ENCODE results near the gene RPS27L. TPM values are rescaled to one million over a fixed set of nuclear protein-coding genes. Genes with fewer than 3 reads are reported as not detected.
"Not testable (repeated sequence)": the region's sequence is repeated elsewhere in the genome, so short reads cannot be mapped to it uniquely, and the experiment has no call there.

Gene RPS27L
- total and polyA plus RNA-seq, 4 donors: 69.6 to 176 (median 84.6) TPM

DNA sequence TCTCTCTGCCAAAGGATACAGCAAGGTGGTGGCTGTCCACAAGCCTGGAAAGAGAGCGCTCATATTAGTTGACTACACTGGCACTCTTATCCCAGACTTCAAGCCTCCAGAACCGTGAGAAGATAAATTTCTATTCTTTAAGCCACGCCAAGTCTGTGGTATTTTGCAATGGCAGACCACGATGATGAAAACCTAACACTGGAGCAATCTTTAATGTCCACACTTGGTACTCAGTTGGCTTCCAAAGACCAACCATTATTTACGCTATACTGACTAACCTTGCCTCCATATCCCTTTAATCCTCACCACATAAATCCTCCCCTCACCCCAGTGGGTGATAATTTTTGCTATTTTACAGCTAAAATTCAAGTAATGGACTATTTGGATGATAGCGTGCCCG, 52.5 kb downstream of the RPS27L start:
- DNase-seq: no peak

DNA sequence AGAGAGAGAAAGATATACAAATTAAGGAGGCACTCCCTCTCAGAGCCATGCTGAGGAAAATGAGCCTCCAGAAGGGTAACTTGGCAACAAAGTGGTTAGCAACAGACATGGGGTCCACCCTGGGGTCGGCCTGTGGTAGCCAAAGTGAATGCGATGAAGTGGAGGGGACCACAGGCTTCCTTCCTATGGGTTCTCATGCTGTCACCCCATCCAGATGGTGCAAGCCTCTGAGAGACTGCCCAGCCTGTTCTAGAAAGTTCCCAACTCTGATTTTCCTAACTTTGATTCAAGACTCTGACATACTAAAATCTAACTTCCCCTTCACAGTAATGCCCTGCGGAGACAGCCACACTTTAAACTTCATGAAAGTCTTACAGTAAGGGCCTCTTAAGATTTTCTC, 53.9 kb downstream of the RPS27L start:
- WGBS, 2 donors: 44 to 73% methylated on average over 3 of the region's 3 CpGs

More for the DNA sequence above, 52.5 kb downstream of the RPS27L start:
- no peak overlapping the region for H3K4me3 ChIP-seq
- TF ChIP-seq, protein P1, sequence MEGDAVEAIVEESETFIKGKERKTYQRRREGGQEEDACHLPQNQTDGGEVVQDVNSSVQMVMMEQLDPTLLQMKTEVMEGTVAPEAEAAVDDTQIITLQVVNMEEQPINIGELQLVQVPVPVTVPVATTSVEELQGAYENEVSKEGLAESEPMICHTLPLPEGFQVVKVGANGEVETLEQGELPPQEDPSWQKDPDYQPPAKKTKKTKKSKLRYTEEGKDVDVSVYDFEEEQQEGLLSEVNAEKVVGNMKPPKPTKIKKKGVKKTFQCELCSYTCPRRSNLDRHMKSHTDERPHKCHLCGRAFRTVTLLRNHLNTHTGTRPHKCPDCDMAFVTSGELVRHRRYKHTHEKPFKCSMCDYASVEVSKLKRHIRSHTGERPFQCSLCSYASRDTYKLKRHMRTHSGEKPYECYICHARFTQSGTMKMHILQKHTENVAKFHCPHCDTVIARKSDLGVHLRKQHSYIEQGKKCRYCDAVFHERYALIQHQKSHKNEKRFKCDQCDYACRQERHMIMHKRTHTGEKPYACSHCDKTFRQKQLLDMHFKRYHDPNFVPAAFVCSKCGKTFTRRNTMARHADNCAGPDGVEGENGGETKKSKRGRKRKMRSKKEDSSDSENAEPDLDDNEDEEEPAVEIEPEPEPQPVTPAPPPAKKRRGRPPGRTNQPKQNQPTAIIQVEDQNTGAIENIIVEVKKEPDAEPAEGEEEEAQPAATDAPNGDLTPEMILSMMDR (IDR thresholded peaks at IDR 0.05; ENCODE audit: control extremely low read depth, extremely low read depth): no peak
- H3K9me3 ChIP-seq (ENCODE audit: control insufficient read depth in 4 of 4, insufficient read depth in 3 of 4, low read length in 3 of 4): no peaks in the 10 kb centered on the region
- no peak overlapping the region for H3K9ac ChIP-seq (ENCODE audit: insufficient read depth in 1 of 2, low read length in 2 of 2)
- WGBS, 2 donors: 32 to 63% methylated on average over 7 of the region's 7 CpGs
- H3K4me1 ChIP-seq (ENCODE audit: control insufficient read depth in 5 of 5, insufficient read depth in 5 of 5, low read length in 5 of 5): peaks cover 0 to 7% (median 0%) of the 10 kb centered on the region in 5 donors
- no peaks in the 10 kb centered on the region for H3K27me3 ChIP-seq (ENCODE audit: control insufficient read depth in 3 of 3, insufficient read depth in 3 of 3, low read length in 2 of 3)
- no peak overlapping the region for H3K27ac ChIP-seq (ENCODE audit: low read depth in 1 of 2, low read length in 1 of 2)
- no peak for ATAC-seq (ENCODE audit: insufficient read depth, low FRiP score)
- no peaks in the 10 kb centered on the region for H3K36me3 ChIP-seq (ENCODE audit: control insufficient read depth in 4 of 4, insufficient read depth in 4 of 4, low read length in 4 of 4)

GRCh38 chr15:63099581-63099980, 57.7 kb downstream of the RPS27L start:
- ATAC-seq (ENCODE audit: insufficient read depth, low FRiP score); DNase-seq; H3K27ac ChIP-seq (ENCODE audit: low read depth in 1 of 2, low read length in 1 of 2); H3K9ac ChIP-seq (ENCODE audit: insufficient read depth in 1 of 2, low read length in 2 of 2); H3K27me3 ChIP-seq (ENCODE audit: control insufficient read depth in 3 of 3, insufficient read depth in 3 of 3, low read length in 2 of 3); H3K9me3 ChIP-seq (ENCODE audit: control insufficient read depth in 4 of 4, insufficient read depth in 3 of 4, low read length in 3 of 4); H3K4me3 ChIP-seq; H3K36me3 ChIP-seq (ENCODE audit: control insufficient read depth in 4 of 4, insufficient read depth in 4 of 4, low read length in 4 of 4); H3K4me1 ChIP-seq (ENCODE audit: control insufficient read depth in 5 of 5, insufficient read depth in 5 of 5, low read length in 5 of 5): not testable (repeated sequence)
- WGBS, 2 donors: 78 to 97% methylated on average over 5 of the region's 5 CpGs

More for the DNA sequence above, 53.9 kb downstream of the RPS27L start:
- H3K27ac ChIP-seq (ENCODE audit: low read depth in 1 of 2, low read length in 1 of 2): no peak overlapping the region
- no peak overlapping the region for H3K4me3 ChIP-seq
- TF ChIP-seq, protein P1 (IDR thresholded peaks at IDR 0.05; ENCODE audit: control extremely low read depth, extremely low read depth): no peak
- no peak overlapping the region for H3K9ac ChIP-seq (ENCODE audit: insufficient read depth in 1 of 2, low read length in 2 of 2)
- H3K27me3 ChIP-seq (ENCODE audit: control insufficient read depth in 3 of 3, insufficient read depth in 3 of 3, low read length in 2 of 3): no peaks in the 10 kb centered on the region
- ATAC-seq (ENCODE audit: insufficient read depth, low FRiP score) (no peak), DNase-seq (no peak)
- peaks cover 0 to 7% (median 0%) of the 10 kb centered on the region in 5 donors for H3K4me1 ChIP-seq (ENCODE audit: control insufficient read depth in 5 of 5, insufficient read depth in 5 of 5, low read length in 5 of 5)
- H3K9me3 ChIP-seq (ENCODE audit: control insufficient read depth in 4 of 4, insufficient read depth in 3 of 4, low read length in 3 of 4): no peaks in the 10 kb centered on the region
- H3K36me3 ChIP-seq (ENCODE audit: control insufficient read depth in 4 of 4, insufficient read depth in 4 of 4, low read length in 4 of 4): no peaks in the 10 kb centered on the region

GRCh38 chr15:63098901-63099300, 58.4 kb downstream of the RPS27L start:
- WGBS, 2 donors: 90 to 92% methylated on average over 18 to 33 of the region's 33 CpGs
- H3K36me3 ChIP-seq (ENCODE audit: control insufficient read depth in 4 of 4, insufficient read depth in 4 of 4, low read length in 4 of 4): not testable (repeated sequence)

More at GRCh38 chr15:63098901-63099300, 58.4 kb downstream of the RPS27L start:
- H3K27me3 ChIP-seq (ENCODE audit: control insufficient read depth in 3 of 3, insufficient read depth in 3 of 3, low read length in 2 of 3); H3K4me3 ChIP-seq; DNase-seq; H3K9me3 ChIP-seq (ENCODE audit: control insufficient read depth in 4 of 4, insufficient read depth in 3 of 4, low read length in 3 of 4); H3K4me1 ChIP-seq (ENCODE audit: control insufficient read depth in 5 of 5, insufficient read depth in 5 of 5, low read length in 5 of 5); H3K9ac ChIP-seq (ENCODE audit: insufficient read depth in 1 of 2, low read length in 2 of 2); H3K27ac ChIP-seq (ENCODE audit: low read depth in 1 of 2, low read length in 1 of 2); ATAC-seq (ENCODE audit: insufficient read depth, low FRiP score): not testable (repeated sequence)

Other genes starting within 250 kb of the RPS27L start
- 100 to 1,000 TPM; 191 to 469 TPM for gene TPM1, start 114.7 kb downstream of the RPS27L start, total RNA-seq
- 100 to 1,000 TPM; 118 to 194 TPM for gene TPM1, start 114.7 kb downstream of the RPS27L start, polyA plus RNA-seq
- 10 to 100 TPM; 22.8 to 36.9 TPM for gene LACTB, start 35.6 kb downstream of the RPS27L start, total RNA-seq
- 10 to 100 TPM; 13.1 to 38.1 TPM for gene LACTB, start 35.6 kb downstream of the RPS27L start, polyA plus RNA-seq
- gene RAB8B, start 32.1 kb upstream of the RPS27L start, total RNA-seq: 10 to 100 TPM; 44.5 to 88.9 TPM
- 10 to 100 TPM; 10.0 to 26.9 TPM for gene RAB8B, start 32.1 kb upstream of the RPS27L start, polyA plus RNA-seq
- gene APH1B, start 120.1 kb upstream of the RPS27L start, total RNA-seq: 10 to 100 TPM; 25.1 to 29.9 TPM
- 10 to 100 TPM; 17.5 to 18.6 TPM for gene APH1B, start 120.1 kb upstream of the RPS27L start, polyA plus RNA-seq
- gene CA12, start 224.4 kb upstream of the RPS27L start, total RNA-seq: 1 to 10 TPM; 2.2 to 8.5 TPM
- 10 to 100 TPM in 1 of 2 donors, 1 to 10 TPM in 1; 3.1 to 46.8 TPM for gene CA12, start 224.4 kb upstream of the RPS27L start, polyA plus RNA-seq